GM23248 (cell line): Measurements from ENCODE around the gene ACY1.

Experiments
- EZH2 ChIP-seq: fragments of 200-600 bp; sonication (generic); IDR thresholded peaks from 2 replicates; pipeline ENCODE4 v1.6.1; 2018; ENCODE audit warnings: antibody characterized with exemption, mild to moderate bottlenecking; ENCODE audit not compliant: insufficient read depth, poor library complexity, severe bottlenecking
- EZH2phosphoT487 ChIP-seq: fragments of 200-600 bp; sonication (generic); IDR thresholded peaks from 2 replicates; pipeline ENCODE4 v1.6.1; 2018; ENCODE audit warnings: antibody characterized with exemption, moderate library complexity, mild to moderate bottlenecking, low read depth; ENCODE audit not compliant: insufficient read depth

DNA sequence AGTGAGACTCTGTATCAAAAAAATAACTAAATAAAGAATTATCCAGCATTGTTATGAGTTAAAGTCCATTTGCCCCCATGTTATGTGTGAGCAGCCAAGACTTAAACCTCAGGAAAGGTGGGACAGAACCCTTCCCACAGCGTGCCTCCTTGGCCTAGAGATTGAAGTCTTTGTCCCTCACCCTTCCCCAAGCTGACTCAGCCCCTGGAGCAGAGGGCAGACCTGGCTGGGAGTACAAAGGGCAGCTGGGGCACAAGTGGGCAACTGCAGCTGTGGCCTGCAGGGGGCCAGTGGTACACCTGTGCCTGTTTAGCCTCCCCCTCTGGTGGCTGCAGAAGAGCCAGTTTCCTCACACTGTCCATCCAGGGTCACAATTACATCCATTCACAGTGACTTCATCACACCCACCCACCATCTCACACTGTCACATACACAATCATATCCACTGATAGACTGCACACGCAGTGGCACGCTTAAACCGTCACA lies 940 bp upstream of the ACY1 start:
- TF ChIP-seq EZH2 (no peak), EZH2phosphoT487 (no peak)
